K562 (cell line): ENCODE data around the gene CDH3. TPM values are rescaled to one million over a fixed set of nuclear protein-coding genes. Genes with fewer than 3 reads are reported as not detected.

Experiments
- ATAC-seq: fragments of 200-7000 bp; cut with Tn5 transposase; 3 replicates; pipeline ENCODE4 v1.9.1; 2020; ENCODE audit warnings: moderate library complexity
- BruUV-seq: library from RNA; stranded (reverse); fragments of 400-500 nt; replicated peaks from 2 replicates; lab custom pipeline; 2021; lab: Mats Ljungman, UMichigan
- CTCF ChIA-PET: fragments of 300-600 bp; formaldehyde crosslinking; extraction: SDS; loops from one replicate; lab custom pipeline; 2021; ENCODE audit warnings: low intra/inter-chr PET ratio; lab: Yijun Ruan, JAX
- POLR2A ChIA-PET: fragments of 300-600, 350-650 bp; sonication (Branson Sonifier 250); formaldehyde crosslinking; extraction: SDS; loops from one replicate; lab custom pipeline; 2021; ENCODE audit warnings: antibody characterized with exemption, inconsistent platforms; lab: Yijun Ruan, JAX
- DNase-seq, 4 experiments: peaks; one replicate each; pipeline versions ENCODE4 v3.0.0 to v3.0.0-alpha.2; 2011 to 2018; ENCODE audit warnings: low spot score in 3 of 4, mixed read lengths in 3 of 4; ENCODE audit errors: extremely low read depth in 1 of 4
- FAIRE-seq: peaks from 2 replicates; lab custom pipeline; 2011; peaks lifted over from hg19 to GRCh38; lab: Jason Lieb, UNC
- H2AFZ ChIP-seq: 2 replicates; pipeline ENCODE4 v1.6.0; 2011; ENCODE audit warnings: low read depth, low read length, control low read depth, inconsistent platforms
- H3K27ac ChIP-seq: fragments of 200-600 bp; 3 replicates; pipeline ENCODE4 v1.8.0; 2011; ENCODE audit warnings: low read depth, mild to moderate bottlenecking, control low read depth, inconsistent platforms, low read length, moderate library complexity, mixed read lengths; ENCODE audit errors: extremely low read depth
- H3K27me3 ChIP-seq, 2 experiments: fragments of 300-600 bp in 1 of 2; 2 replicates in 1 of 2; 3 replicates in 1 of 2; pipeline versions ENCODE4 v1.6.0 to v1.8.0; 2011; ENCODE audit warnings: inconsistent platforms in 2 of 2, low read length in 2 of 2, mild to moderate bottlenecking in 1 of 2, mixed read lengths in 1 of 2, moderate library complexity in 1 of 2; ENCODE audit not compliant: control insufficient read depth in 2 of 2, insufficient read depth in 2 of 2
- H3K36me3 ChIP-seq: fragments of 300-600 bp; 3 replicates; pipeline ENCODE4 v1.8.0; 2011; ENCODE audit warnings: mild to moderate bottlenecking, low read length, inconsistent platforms; ENCODE audit not compliant: control insufficient read depth, insufficient read depth
- H3K4me1 ChIP-seq, 2 experiments: fragments of 200-600 bp in 1 of 2; replicated peaks in 1 of 2; 2 replicates in 1 of 2; 3 replicates in 1 of 2; pipeline versions ENCODE4 v1.5.1 to v1.8.0; 2011; ENCODE audit warnings: inconsistent platforms in 2 of 2, low read length in 2 of 2, mild to moderate bottlenecking in 1 of 2, mixed read lengths in 1 of 2, moderate library complexity in 1 of 2; ENCODE audit not compliant: control insufficient read depth in 2 of 2, insufficient read depth in 2 of 2
- H3K4me2 ChIP-seq: 2 replicates; pipeline ENCODE4 v1.6.1; 2011; ENCODE audit warnings: low read length, control low read depth, inconsistent platforms, mixed read lengths; ENCODE audit not compliant: insufficient read depth
- H3K4me3 ChIP-seq: fragments of 200-600 bp; sonication (generic), shearing (Covaris generic); 2 replicates; pipeline ENCODE4 v1.5.1; 2016; ENCODE audit warnings: control low read depth, inconsistent platforms
- H3K79me2 ChIP-seq: fragments of 200-600 bp; 3 replicates; pipeline ENCODE4 v1.8.0; 2011; ENCODE audit warnings: low read length, inconsistent platforms; ENCODE audit not compliant: control insufficient read depth, insufficient read depth
- H3K9ac ChIP-seq, 2 experiments: 2 replicates each; pipeline versions ENCODE4 v1.6.0 to v1.6.1; 2011; ENCODE audit warnings: low read depth in 2 of 2, low read length in 2 of 2, control low read depth in 1 of 2, inconsistent platforms in 1 of 2, mild to moderate bottlenecking in 1 of 2, mixed read lengths in 1 of 2; ENCODE audit not compliant: insufficient read depth in 1 of 2
- H3K9me1 ChIP-seq: one replicate; pipeline ENCODE4 v1.6.0; 2011; ENCODE audit warnings: inconsistent platforms, mild to moderate bottlenecking, low read length, moderate library complexity; ENCODE audit not compliant: control insufficient read depth, insufficient read depth
- H3K9me3 ChIP-seq: replicated peaks from 2 replicates; pipeline ENCODE4 v1.5.1; 2011; ENCODE audit warnings: low read depth, low read length, inconsistent platforms; ENCODE audit not compliant: control insufficient read depth, insufficient read depth
- H4K20me1 ChIP-seq: replicated peaks from 2 replicates; pipeline ENCODE4 v1.6.1; 2011; ENCODE audit warnings: low read length, inconsistent platforms, mixed read lengths; ENCODE audit not compliant: control insufficient read depth, insufficient read depth
- ARNT ChIP-seq, 2 experiments: fragments of 450-650 bp; IDR thresholded peaks; 2 replicates each; pipeline ENCODE4 v1.6.1; 2016; ENCODE audit warnings: mild to moderate bottlenecking in 1 of 2
- ATF1 ChIP-seq, 2 experiments: fragments of 450-650 bp in 1 of 2; IDR thresholded peaks; 2 replicates each; pipeline ENCODE4 v1.6.1; 2016; ENCODE audit warnings: missing compliant biosample characterization in 1 of 2, missing genetic modification characterization in 1 of 2
- ATF7 ChIP-seq: fragments of 450-650 bp; IDR thresholded peaks from 2 replicates; pipeline ENCODE4 v1.7.1; 2014; ENCODE audit warnings: mild to moderate bottlenecking, moderate library complexity
- CAMTA2 ChIP-seq: fragments of 250-450 bp; sonication (Bioruptor Pico); conservative IDR thresholded peaks from 2 replicates; pipeline ENCODE4 v1.5.1; 2022
- CBFA2T3 ChIP-seq: fragments of 450-650 bp; IDR thresholded peaks from 2 replicates; pipeline ENCODE4 v1.6.1; 2017
- CBX3 ChIP-seq, 2 experiments: IDR thresholded peaks; 1 replicate in 1 of 2; 2 replicates in 1 of 2; pipeline ENCODE4 v1.6.1; 2012; ENCODE audit warnings: inconsistent platforms in 2 of 2, low read length in 2 of 2, borderline replicate concordance in 1 of 2, control low read depth in 1 of 2
- CUX1 ChIP-seq: fragments of 200-800 bp; sonication (Bioruptor generic); IDR thresholded peaks from 2 replicates; pipeline ENCODE4 v1.6.1; 2016; ENCODE audit warnings: missing genetic modification characterization, missing compliant biosample characterization
- DPF2 ChIP-seq: fragments of 450-650 bp; IDR thresholded peaks from 2 replicates; pipeline ENCODE4 v1.6.1; 2016
- EP300 ChIP-seq: IDR thresholded peaks from 2 replicates; pipeline ENCODE4 v1.6.1; 2012; ENCODE audit warnings: low read length, improper control_type of control experiment
- JUND ChIP-seq, 2 experiments: IDR thresholded peaks; 2 replicates in 1 of 2; 3 replicates in 1 of 2; pipeline ENCODE4 v1.6.1; 2011; ENCODE audit warnings: borderline replicate concordance in 2 of 2, low read depth in 2 of 2, low read length in 2 of 2, improper control_type of control experiment in 1 of 2, missing biosample characterization in 1 of 2, missing genetic modification characterization in 1 of 2, missing genetic modification reagents in 1 of 2
- KLF10 ChIP-seq: fragments of 250-450 bp; sonication (Bioruptor Pico); IDR thresholded peaks from 2 replicates; pipeline ENCODE4 v1.6.1; 2021; ENCODE audit warnings: matching md5 sums
- MECOM ChIP-seq: fragments of 250-450 bp; sonication (Bioruptor Pico); IDR thresholded peaks from 2 replicates; pipeline ENCODE4 v1.8.0; 2022; ENCODE audit warnings: inconsistent platforms
- MTA3 ChIP-seq: fragments of 450-650 bp; formaldehyde crosslinking; IDR thresholded peaks from 2 replicates; pipeline ENCODE4 v1.6.1; 2017; ENCODE audit warnings: mild to moderate bottlenecking, borderline replicate concordance
- NCOA2 ChIP-seq, 2 experiments: fragments of 450-650 bp; IDR thresholded peaks; 2 replicates each; pipeline ENCODE4 v1.6.1; 2018; ENCODE audit warnings: mild to moderate bottlenecking in 2 of 2, moderate library complexity in 1 of 2; ENCODE audit not compliant: partially characterized antibody in 2 of 2
- NFYB ChIP-seq: IDR thresholded peaks from 2 replicates; pipeline ENCODE4 v1.6.1; 2011; ENCODE audit warnings: mild to moderate bottlenecking, moderate library complexity; ENCODE audit not compliant: insufficient read length; ENCODE audit errors: extremely low read depth
- NR1H2 ChIP-seq: sonication (generic); formaldehyde crosslinking; IDR thresholded peaks from 2 replicates; pipeline ENCODE4 v1.4.0; 2020; ENCODE audit warnings: mild to moderate bottlenecking, missing genetic modification reagents
- PRMT5 ChIP-seq: sonication (generic); formaldehyde crosslinking; IDR thresholded peaks from 2 replicates; pipeline ENCODE4 v1.5.0; 2020; ENCODE audit warnings: missing genetic modification reagents
- SMAD3 ChIP-seq: fragments of 450-650 bp; formaldehyde crosslinking; conservative IDR thresholded peaks from 2 replicates; pipeline ENCODE4 v1.4.0; 2020; ENCODE audit warnings: mild to moderate bottlenecking
- SMARCE1 ChIP-seq: fragments of 450-650 bp; IDR thresholded peaks from 2 replicates; pipeline ENCODE4 v1.7.1; 2016; ENCODE audit warnings: mild to moderate bottlenecking
- ZEB2 ChIP-seq: fragments of 450-650 bp; IDR thresholded peaks from 2 replicates; pipeline ENCODE4 v1.6.1; 2016
- ZNF766 ChIP-seq: fragments of 200-800 bp; sonication (Bioruptor generic); conservative IDR thresholded peaks from 2 replicates; pipeline ENCODE4 v1.6.1; 2016; ENCODE audit warnings: missing genetic modification characterization, missing compliant biosample characterization
- WGBS: fragments of 100-300 bp; shearing (Covaris generic); methylation state at CpG from one replicate; pipeline ENCODE4 v1.1.6; 2016; ENCODE audit warnings: low coverage, mixed read lengths; ENCODE audit not compliant: insufficient coverage; ENCODE audit errors: missing lambda C conversion rate; 5-methylcytosine and 5-hydroxymethylcytosine counted together
- in situ Hi-C: fragments of 300-500 bp; cut with MboI; formaldehyde crosslinking; loops from 4 replicates; pipeline ENCODE4 v1.15.0; 2018; ENCODE audit warnings: inconsistent platforms, mixed read lengths
- intact Hi-C: fragments of 100-400 bp; cut with micrococcal nuclease; formaldehyde crosslinking; loops from 2 replicates; pipeline ENCODE4 v1.14.2; 2022
- polyA plus RNA-seq, 8 experiments: library from polyadenylated mRNA; depleted of rRNA in 4 of 8; stranded (reverse) in 5 of 8; unstranded in 3 of 8; fragments of >200 nt; fragmentation: Nextera tagmentation in 2 of 8; fragmentation: Illumina TruSeq in 1 of 8; extraction: Ambion mirVana in 2 of 8; extraction: Trizol in 1 of 8; gene quantifications; 2 replicates each; pipeline versions ENCODE4 v1.2.1 to v1.2.3, GENCODE V29; 2011 to 2014; ENCODE audit warnings: inconsistent platforms in 1 of 8, missing spikeins in 1 of 8
- total RNA-seq, 7 experiments: library from RNA; depleted of rRNA in 6 of 7; stranded (reverse); fragments of >200 nt in 6 of 7; fragmentation: Illumina TruSeq in 2 of 7; extraction: Trizol in 2 of 7; gene quantifications; 2 replicates each; pipeline versions ENCODE4 v1.2.1 to v1.2.3, GENCODE V29; 2011 to 2021; ENCODE audit warnings: low replicate concordance in 1 of 7

The CDH3 gene
- total and polyA plus RNA-seq, 9 of the 15 experiments (the other 6 are each of a cell fraction or from before 2014, with no cell fraction given) = 0.06 to 0.09 TPM; not detected in 7

- Histone ChIP-seq H3K9ac (no peak overlapping the region), H3K4me3 (no peak overlapping the region), H3K27me3 (no peaks in the 10 kb centered on the region), H4K20me1 (no peaks in the 10 kb centered on the region), H2AFZ (peak overlapping the region; percentile 69), H3K79me2 (no peaks in the 10 kb centered on the region), H3K27ac (peak overlapping the region; percentile 57; the same call in 2 of the 3 replicates), H3K4me1 (peaks cover 12 to 27% of the 10 kb centered on the region in 2 experiments; a peak in 4 of 5 replicates), H3K9me1 (no peaks in the 10 kb centered on the region), H3K9me3 (no peaks in the 10 kb centered on the region), H3K4me2 (peak overlapping the region; percentile 34; the same call in 1 of the 2 replicates), H3K36me3 (no peaks in the 10 kb centered on the region)
- in situ Hi-C loops (no loop called here), intact Hi-C loops (no loop called here)
- CTCF ChIA-PET = no interaction called here
- DNase-seq (peak; percentile 64 to 92 (median 77)), FAIRE-seq (peak; percentile 82), ATAC-seq (peak; percentile 97)
- 2% methylated on average over 3 of the region's 3 CpGs for WGBS
- POLR2A ChIA-PET = no interaction called here
- BruUV-seq = no TSS peak
- TF ChIP-seq ATF1 (CRISPR knock-in tag; IDR thresholded peaks at IDR 0.05) (no peak), ATF1 (tag; IDR thresholded peaks at IDR 0.05) (no peak), MTA3 (0 out of 2 replicates have a peak, but pooled peaks have one; percentile 52), NR1H2 (CRISPR knock-in tag) (no peak), NCOA2 (IDR thresholded peaks at IDR 0.05; ENCODE audit: partially characterized antibody in 2 of 2) (no peak), PRMT5 (CRISPR knock-in tag) (no peak), ATF7 (0 out of 2 replicates have a peak, but pooled peaks have one; percentile 26), MECOM (CRISPR knock-in tag) (0 out of 2 replicates have a peak, but pooled peaks have one; percentile 33), CBFA2T3 (peak; percentile 80), ZNF766 (peak; percentile 74; the same call in 1 of the 2 replicates), CBX3 (IDR thresholded peaks at IDR 0.05; ENCODE audit: borderline replicate concordance in 1 of 2, low read length in 2 of 2) (peak in 1 of 2 experiments; percentile 60; a peak in 1 of 3 replicates), SMAD3 (CRISPR knock-in tag) (no peak), ZEB2 (peak; percentile 84), DPF2 (peak; percentile 58), CAMTA2 (CRISPR knock-in tag) (no peak), KLF10 (CRISPR knock-in tag) (no peak), EP300 (peak; percentile 59; the same call in 1 of the 2 replicates), CUX1 (no peak), SMARCE1 (0 out of 2 replicates have a peak, but pooled peaks have one; percentile 26), ARNT (IDR thresholded peaks at IDR 0.05) (no peak), JUND (IDR thresholded peaks at IDR 0.05; ENCODE audit: borderline replicate concordance, low read depth, low read length) (0 out of 2 replicates have a peak, but pooled peaks have one; percentile 15), JUND (tag; IDR thresholded peaks at IDR 0.05; ENCODE audit: borderline replicate concordance, low read depth, low read length) (no peak; the same call in 2 of the 3 replicates), NFYB (peak; percentile 22)
Measured at GRCh38 chr16:68724797-68725196, 79.7 kb downstream of the CDH3 start.
